ENCODE results near the gene PINLYP.
"Not testable (repeated sequence)": the region's sequence is repeated elsewhere in the genome, so short reads cannot be mapped to it uniquely, and the experiment has no call there.

PINLYP gene

DNA sequence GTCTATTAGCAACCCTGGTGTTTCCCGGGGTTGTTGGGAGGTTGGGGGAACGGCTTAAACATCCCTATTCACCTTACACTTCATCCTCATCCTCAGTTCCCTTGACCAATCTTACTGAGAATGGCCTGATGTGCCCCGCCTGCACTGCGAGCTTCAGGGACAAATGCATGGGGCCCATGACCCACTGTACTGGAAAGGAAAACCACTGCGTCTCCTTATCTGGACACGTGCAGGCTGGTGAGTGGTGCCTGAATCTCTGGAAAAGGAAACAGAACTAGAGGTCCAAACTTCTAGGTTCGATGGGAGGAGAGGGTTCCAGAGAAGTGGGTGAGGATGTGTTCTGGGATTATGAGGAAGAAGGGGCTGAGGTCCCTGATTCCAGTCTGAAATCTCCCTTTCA, 5.9 kb downstream of the PINLYP start:
- no peak for DNase-seq (ENCODE audit: low read depth in 1 of 2, low spot score in 1 of 2)

DNA sequence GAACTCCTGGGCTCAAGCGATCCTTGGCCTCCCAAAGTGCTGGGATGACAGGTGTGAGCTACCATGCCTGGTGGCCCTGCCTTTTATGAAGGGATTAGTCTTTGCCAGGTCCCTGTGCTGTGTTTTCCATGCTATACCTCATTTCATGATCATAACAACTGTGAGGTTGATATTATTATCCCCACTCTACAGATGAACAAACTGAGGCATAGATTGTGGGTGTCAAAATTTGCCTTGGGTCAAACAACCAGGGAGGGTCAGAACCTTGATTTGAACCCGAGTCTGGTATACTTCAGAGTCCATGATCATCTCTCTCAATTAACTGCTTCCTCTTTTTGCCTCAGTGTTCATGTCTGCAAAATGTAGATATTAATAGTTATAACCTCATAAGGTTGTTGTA, 6.9 kb downstream of the PINLYP start:
- no peak for DNase-seq (ENCODE audit: low read depth in 1 of 2, low spot score in 1 of 2)

DNA sequence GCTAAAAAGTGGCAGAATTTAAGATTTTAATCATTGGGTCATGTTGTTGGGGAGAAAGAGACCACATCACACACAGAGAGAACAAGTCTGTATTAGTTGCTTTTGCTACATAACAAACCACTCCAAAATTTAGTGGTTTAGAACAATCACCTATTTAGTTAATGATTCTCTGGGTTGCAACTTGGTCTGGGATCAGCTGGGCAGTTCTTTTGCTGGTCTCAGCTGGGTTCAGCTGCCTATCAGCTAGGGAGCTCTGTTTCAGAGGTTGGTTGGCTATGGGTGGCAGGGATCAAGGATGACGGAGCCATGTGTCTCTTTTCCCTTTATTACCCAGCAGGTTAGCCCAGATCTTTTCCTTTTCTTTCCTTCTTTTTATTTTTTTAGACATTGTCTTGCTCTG, 8.9 kb downstream of the PINLYP start:
- DNase-seq (ENCODE audit: low read depth in 1 of 2, low spot score in 1 of 2): no peak

DNA sequence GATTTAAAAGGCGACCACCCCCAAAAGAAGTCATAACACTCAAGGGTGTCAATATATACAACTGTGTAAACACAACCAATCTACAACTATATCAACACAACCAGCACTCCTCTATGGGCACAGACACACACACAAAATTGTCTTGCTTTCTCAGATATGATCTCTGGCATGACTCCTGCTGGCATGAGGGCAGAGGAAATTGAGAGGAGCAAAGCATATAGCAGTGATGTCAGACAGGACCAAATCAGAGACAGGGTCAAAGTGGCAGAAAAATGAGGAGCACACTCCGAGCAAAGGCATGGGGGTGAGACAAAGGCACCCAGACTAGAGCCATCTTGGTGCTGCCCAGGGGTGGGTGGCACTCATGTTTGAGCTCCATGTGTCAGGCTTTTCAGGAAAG, 10.7 kb downstream of the PINLYP start:
- DNase-seq (ENCODE audit: low read depth in 1 of 2, low spot score in 1 of 2): no peak

DNA sequence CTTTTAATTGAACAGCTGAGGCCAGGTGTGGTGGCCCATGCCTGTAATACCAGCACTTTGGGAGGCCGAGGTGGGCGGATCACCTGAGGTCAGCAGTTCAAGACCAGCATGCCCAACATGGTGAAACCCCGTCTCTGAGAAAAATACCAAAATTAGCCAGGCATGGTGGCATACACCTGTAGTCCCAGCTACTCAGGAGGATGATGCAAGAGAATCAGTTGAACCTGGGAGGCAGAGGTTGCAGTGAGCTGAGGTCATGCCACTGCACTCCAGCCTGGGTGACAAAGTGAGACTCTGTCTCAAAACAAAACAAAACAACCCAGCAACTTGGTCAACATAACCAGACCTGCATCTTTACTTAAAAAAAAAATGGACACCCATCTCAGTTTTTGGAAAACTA, 11.4 kb downstream of the PINLYP start:
- not testable (repeated sequence) for DNase-seq (ENCODE audit: low read depth in 1 of 2, low spot score in 1 of 2)

DNA sequence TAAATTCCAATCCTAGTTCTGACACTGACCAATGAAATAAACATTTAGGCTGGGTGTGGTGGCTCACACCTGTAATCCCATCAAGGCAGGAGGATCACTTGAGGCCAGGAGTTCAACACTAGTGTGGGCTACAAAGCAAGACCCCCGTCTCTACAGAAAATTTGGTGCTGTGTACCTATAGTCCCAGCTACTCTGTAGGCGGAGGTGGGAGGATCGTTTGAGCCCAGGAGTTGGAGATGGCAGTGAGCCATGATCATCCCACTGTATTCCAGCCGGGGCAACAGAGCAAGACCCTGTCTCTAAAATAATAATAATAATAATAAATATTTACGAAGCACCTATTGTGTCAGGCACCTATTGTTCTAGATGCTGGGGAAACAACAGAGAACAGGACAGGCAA, 13.7 kb downstream of the PINLYP start:
- DNase-seq (ENCODE audit: low read depth in 1 of 2, low spot score in 1 of 2): no peak

DNA sequence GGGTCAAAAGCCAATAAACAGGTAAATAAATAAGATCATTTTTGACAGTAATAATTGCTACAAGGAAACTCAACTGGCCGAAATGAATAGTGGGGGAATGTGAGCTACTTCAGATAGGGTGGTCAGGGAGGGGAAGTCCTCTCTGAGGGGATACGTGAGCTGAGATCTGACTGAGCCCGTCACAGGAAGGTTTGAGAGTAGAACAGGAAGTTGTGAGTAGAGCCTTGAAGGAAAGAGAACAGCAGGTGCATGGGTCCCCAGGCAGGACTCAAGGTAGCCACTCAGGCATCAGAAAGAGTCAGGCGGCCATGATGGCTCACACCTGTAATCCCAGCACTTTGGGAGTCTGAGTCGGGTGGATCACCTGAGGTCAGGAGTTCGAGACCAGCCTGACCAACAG, 14.1 kb downstream of the PINLYP start:
- DNase-seq (ENCODE audit: low read depth in 1 of 2, low spot score in 1 of 2): no peak

DNA sequence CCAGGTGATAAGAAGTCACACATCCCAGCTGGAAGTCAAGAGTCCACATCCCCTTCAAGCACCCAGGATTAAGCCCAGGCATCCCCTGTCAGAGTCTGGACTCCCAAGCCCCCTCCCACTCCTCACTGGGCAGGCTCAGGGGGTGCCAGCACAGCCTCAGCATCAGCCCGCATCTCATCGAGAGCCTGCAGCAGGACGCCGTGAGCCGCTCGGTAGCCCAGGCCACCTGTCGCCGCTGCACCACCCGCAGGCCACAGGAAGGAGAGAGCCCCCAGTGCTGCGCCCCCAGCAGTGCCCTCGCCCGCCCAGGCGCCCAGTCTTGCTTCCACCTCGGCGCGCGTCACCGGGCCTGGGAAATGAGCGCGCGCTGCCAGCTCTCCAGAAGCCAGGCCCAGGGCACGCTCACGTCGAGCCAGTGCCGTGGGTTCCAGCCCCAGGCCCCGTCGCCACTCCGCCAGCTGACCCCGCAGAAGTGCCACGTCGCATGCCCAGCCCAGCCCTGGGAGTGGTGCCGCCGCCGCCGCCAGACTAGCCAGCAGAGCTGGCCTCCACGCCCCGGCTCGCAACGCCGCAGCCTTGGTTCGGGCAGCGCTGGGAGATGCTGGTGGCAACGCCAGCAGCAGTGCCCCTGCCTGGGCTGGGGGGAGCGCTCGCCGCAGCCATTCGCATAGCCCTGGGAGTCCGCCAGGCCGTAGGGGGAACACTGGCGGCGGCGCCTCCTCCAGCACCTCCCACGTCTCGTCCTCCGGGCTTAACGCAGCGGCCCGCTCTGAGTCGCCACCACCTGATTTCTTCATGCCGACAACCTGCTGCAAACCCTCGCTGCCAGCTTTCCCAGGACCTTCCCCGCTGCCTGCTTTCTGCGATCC, 16.5 kb downstream of the PINLYP start:
- DNase-seq (ENCODE audit: low read depth in 1 of 2, low spot score in 1 of 2): no peak

DNA sequence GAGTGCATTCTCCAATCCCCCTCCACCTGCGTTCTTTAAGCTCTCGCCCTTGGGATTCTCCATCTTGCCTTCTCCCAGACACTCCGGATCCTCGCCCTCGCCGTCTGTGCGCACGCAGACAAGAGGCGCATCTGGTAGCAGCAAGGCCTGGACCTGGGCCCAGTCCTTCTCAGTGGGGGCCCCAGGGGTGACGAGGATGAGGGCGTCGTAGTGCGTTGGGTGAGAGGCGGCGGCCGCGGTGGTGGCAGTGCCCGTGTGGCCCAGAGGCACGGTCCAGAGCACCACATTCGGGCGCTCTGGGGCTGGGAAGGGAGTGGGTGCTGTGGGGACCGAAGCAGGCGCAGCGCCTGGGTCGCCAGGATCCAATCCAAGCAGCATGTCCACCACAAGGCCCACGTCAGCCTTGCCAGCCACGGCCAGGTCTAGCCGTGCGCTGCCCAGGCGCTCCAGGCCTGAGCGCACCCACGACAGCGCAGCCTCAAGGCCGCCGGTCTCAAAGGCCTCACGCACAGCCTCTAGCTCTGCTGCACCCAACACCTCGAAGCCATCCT, 17.3 kb downstream of the PINLYP start:
- DNase-seq (ENCODE audit: low read depth in 1 of 2, low spot score in 1 of 2): no peak

DNA sequence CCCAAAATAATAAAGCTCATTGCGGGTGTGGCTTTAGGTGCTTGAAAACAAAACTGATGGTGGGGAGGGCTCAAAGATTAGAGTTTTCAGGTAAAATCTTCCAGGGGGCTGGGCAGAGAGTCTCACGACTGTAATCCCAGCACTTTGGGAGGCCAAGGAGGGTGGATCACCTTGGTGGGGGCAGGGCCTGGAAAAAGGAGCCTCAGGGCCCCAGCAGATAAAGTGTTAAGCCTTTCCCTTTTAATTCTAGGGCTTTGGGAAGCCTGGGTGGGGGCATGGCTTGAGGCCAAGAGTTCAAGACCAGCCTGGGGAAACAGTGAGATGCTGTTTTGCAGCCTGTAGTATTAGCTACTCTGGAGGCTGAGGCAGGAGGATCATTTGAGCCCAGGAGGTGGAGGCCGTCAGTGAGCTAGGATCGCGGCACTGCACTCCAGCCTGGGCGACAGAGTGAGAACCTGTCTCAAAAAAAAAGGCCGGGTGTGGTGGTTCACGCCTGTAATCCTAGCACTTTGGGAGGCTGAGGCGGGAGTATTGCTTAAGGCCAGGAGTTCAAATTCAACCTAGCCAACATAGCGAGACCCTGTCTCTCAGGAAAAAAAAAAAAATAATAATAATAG, 18.6 kb downstream of the PINLYP start:
- DNase-seq (ENCODE audit: low read depth in 1 of 2, low spot score in 1 of 2): no peak

DNA sequence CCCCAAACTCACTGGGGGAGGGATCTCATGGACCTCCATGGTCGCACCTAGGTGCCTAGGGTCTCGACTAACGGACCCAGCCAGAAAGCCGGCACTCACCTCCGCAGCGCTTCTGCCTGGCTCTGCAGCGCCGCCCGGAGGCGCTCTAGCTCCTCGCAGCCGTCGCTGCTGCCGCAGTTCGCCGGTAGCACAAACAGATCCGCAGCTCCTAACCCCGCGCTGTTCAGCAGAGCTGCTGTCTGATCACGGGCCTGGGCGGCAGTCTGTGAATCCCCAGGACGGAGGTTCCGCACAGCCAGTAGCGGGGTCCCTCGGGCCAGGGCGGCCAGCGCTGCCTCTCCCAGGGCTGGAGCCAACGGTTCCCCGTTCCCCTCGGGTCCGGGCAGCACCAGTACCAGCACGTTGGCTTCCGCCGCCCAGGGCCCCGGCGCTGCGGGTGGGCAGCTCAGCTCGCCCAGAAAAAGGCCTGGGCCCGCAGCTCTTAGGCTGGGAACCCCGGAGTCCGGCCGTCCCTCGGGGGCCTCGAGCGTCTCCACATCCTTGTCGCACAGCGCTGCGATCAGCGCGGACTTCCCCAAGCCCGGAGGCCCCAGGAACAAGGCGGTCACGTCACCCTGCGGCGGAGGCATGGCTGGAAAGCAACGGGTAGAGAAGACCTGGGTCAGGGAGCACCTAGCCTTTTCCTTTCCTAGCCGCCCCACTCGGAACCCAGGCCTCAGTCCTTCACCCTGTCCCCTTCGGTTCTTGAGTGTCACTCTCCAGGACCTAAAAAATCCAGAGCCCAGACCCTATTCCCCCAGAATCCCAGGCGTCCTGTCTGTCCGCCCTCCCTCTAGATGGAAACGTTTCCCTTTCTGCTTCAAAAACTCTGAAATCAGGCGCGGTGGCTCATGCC, 19.4 kb downstream of the PINLYP start:
- peak; percentile 42 to 53 for DNase-seq (ENCODE audit: low read depth in 1 of 2, low spot score in 1 of 2)

DNA sequence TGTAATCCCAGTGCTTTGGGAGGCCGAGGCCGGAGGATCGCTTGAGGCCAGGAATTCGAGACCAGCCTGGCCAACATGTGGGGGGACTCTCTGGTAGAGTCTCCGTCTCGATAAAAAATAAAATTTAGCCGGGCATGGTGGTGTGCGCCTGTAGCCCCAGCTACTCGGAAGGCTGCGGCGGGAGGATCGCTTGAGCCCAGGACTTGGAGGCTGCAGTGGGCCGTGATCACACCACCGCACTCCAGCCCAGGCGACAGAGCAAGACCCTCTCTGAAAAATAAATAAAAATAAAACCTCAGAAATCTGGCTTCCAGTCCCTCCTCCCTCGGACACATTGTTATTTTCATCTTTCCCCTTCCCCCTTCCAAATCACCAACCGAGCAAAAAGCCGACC, 20.0 kb downstream of the PINLYP start:
- DNase-seq (ENCODE audit: low read depth in 1 of 2, low spot score in 1 of 2): no peak

DNA sequence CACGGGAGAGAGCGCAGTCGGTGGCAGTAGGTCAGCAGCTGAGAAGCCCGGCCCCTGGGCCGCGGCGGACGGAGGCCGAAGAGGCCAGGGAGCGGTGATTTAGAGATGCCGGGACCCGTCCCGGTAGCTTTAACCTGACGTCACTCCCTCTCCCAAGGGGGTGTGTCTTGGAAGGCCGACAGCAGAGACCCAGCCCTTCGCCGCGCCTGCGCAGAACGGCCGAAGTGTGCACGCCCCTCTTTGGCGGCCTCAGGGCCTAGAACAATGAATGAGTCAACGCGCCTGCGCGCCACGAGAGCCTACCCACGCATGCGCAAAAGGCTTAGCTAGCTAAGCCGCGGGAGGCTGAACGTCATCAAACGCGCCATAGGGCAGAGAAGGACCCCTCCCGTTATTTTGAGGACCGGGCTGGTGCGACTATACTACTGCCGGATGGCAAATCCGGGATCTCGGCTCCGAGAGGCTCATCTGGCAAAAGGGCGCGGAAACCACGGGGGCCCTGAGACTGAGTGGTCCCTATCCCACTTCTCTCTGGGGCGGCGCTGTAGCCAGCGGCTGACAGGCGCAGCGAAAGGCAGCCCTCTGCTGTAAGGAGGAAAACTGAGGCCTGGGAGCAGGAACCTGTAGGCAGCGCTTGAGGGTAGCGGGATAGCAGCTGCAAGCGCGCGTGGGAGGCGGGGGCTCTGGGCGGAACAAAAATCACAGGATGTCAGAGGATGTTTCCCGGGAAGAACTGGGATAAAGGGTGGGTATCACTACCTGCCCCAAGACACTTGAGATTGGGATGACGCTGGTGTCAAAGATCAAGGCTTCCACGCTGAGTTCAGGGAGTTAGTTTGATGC, 20.6 kb downstream of the PINLYP start, which contains the start of the genes IRGQ and ZNF576:
TSS of gene IRGQ (minus strand) at position 136 of the 843 bp plus-strand sequence. CDS start 796 bp downstream, outside the sequence.
TSS of gene ZNF576 (plus strand) at position 597 of the 843 bp plus-strand sequence. CDS start 514 bp downstream, outside the sequence.
- DNase-seq (ENCODE audit: low read depth in 1 of 2, low spot score in 1 of 2): peak; percentile 100

DNA sequence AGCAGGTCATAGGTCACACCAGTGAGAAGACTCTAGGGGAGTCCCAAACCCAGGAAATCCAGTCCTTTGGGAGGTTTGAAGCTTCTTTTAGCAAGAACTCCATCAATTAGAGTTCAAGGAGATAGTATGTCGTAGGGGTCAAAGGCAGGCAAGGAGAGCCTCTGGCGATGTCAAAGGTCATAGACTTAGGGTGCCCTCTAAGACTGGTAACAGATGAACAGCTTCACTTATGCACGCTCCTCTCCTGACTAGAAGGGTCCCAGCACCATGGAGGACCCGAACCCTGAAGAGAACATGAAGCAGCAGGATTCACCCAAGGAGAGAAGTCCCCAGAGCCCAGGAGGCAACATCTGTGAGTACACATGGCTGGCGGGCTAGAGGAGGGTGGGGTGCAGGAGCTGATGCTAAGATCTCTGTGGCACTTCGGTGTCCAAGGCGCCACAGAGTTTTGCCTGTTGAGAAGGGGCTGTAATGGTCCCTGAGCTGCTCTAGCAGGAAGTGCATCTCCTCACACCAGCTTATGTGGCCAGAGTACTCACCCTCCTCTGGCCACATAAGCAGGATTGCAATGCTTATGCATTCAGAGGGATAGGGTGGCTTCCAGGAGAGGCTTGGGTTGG, 21.4 kb downstream of the PINLYP start:
- no peak for DNase-seq (ENCODE audit: low read depth in 1 of 2, low spot score in 1 of 2)

DNA sequence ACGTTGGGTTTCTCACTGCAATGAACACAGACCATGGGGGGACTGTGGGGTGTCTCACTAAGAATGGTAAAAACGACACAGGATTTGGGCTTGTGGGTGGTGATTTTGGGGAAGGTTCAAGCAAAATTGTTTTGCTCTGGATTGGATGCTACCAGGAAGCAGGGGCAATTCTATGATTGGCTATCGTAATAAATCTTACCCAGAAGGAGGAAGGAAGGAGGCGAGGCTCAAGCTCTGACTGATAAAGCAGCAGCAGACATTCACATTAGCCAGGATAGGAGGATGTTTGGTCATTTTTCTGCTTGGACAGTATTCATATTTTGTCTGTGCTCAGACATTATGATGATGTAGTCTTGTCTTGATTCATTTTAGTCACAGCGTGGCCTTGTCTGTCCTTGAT, 22.3 kb downstream of the PINLYP start:
- DNase-seq (ENCODE audit: low read depth in 1 of 2, low spot score in 1 of 2): no peak

DNA sequence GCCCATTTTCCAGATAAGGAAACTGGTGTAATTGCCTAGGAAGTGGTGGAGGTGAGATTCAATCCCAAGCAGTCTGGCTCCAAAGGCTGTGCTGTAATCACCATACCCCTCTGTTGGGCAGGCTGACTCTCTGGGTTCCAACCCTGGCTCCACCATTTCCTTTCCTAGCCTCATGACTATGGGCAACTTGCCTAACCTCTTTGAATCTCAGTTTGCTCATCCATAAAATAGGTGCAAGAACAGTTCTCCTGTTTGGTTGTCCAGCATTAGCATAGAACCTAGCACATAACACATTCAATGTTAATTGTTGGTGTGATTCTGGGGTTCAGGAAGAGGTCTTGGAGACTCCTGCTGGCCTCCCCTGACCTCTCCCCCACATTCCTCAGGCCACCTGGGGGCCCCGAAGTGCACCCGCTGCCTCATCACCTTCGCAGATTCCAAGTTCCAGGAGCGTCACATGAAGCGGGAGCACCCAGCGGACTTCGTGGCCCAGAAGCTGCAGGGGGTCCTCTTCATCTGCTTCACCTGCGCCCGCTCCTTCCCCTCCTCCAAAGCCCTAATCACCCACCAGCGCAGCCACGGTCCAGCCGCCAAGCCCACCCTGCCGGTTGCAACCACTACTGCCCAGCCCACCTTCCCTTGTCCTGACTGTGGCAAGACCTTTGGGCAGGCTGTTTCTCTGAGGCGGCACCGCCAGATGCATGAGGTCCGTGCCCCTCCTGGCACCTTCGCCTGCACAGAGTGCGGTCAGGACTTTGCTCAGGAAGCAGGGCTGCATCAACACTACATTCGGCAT, 23.0 kb downstream of the PINLYP start:
- no peak for DNase-seq (ENCODE audit: low read depth in 1 of 2, low spot score in 1 of 2)

DNA sequence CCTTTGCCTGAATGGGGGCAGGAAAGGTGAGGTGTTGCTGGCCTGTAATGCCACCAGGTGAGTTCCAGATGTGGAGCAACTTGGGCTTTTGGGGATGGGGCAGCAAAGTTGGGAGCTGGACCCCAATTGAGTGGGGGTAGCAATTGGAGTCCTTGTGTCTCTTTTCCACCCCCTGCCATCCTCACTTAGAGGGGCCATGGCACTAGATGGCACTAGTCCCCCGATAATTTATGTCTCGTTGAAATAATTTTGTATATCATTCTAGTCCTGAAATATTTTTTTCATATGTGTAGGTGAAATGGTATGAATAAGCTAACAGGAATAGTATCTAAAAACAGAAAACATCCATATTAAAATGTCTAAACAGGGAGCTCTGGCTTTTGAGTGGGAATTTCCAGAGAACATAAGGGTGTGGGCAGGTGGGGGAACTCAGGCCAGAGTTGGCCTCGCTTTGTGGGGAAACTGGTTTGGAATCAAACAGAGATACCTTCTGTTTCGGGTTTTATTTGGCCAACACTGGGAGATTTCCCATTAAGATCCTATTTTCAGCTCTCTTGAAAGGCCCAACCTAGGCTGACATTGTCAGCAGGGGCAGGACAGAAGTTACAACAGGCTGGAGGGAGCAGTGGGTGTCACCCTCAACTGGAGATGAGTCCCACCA, 24.2 kb downstream of the PINLYP start:
- no peak for DNase-seq (ENCODE audit: low read depth in 1 of 2, low spot score in 1 of 2)

DNA sequence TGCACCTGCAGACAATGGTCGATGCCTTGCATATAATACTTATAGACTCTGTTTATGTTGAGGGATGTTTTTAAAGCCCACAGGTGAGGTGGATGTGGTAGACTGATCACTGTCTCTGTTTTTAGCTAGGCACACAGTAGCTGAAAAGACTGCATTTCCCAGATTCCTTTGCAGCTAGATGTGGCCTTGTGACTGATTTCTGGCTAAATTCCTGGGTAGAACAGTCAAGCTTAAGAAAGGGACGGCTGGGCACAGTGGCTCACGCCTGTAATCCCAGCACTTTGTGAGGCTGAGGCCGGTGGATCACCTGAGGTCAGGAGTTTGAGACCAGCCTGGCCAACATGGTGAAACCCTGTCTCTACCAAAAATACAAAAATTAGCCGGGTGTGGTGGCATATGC, 24.7 kb downstream of the PINLYP start:
- DNase-seq (ENCODE audit: low read depth in 1 of 2, low spot score in 1 of 2): not testable (repeated sequence)

All from activated T-helper 1 cell treated with anti-CD3 and anti-CD28 coated beads, Interleukin-2, amount 50 U/mL, for 16 hours (primary cell).